ENCODE results near the gene CENPC. TPM values are rescaled to one million over a fixed set of nuclear protein-coding genes. Genes with fewer than 3 reads are reported as not detected.

Gene CENPC
- total RNA-seq, 1 donor from 2014 or later = 24.3 TPM

- Mint-ChIP-seq H3K27ac (no peak overlapping the region), H3K4me3 (no peak overlapping the region), H3K36me3 (no peaks in the 10 kb centered on the region), H3K27me3 (no peaks in the 10 kb centered on the region), H3K9me3 (no peaks in the 10 kb centered on the region), H3K4me1 (ENCODE audit: unreplicated experiment) (no peaks in the 10 kb centered on the region)
- no peak for DNase-seq (ENCODE audit: extremely low spot score, unreplicated experiment)
- no peak for TF ChIP-seq CTCF (conservative IDR thresholded peaks at IDR 0.05)
Observed at GRCh38 chr4:67430989-67431388, 114.3 kb downstream of the CENPC start.

- no peak for DNase-seq (ENCODE audit: extremely low spot score, unreplicated experiment)
- Mint-ChIP-seq H3K9me3 (no peaks in the 10 kb centered on the region), H3K4me1 (ENCODE audit: unreplicated experiment) (no peaks in the 10 kb centered on the region), H3K36me3 (no peaks in the 10 kb centered on the region), H3K27me3 (no peaks in the 10 kb centered on the region), H3K27ac (no peak overlapping the region), H3K4me3 (no peak overlapping the region)
- no peak for TF ChIP-seq CTCF (conservative IDR thresholded peaks at IDR 0.05)
Observed at GRCh38 chr4:67428819-67429218, 116.5 kb downstream of the CENPC start.

Other genes starting within 250 kb of the CENPC start
- not detected in 2 replicates for gene STAP1, start 13.2 kb upstream of the CENPC start, total RNA-seq (ENCODE audit: low replicate concordance)
- gene UBA6, start 155.7 kb upstream of the CENPC start, total RNA-seq (ENCODE audit: low replicate concordance) = 62.4 and 69.6 TPM in 2 replicates
- gene GNRHR, start 208.9 kb upstream of the CENPC start, total RNA-seq (ENCODE audit: low replicate concordance) = not detected in 2 replicates